GM21576 (cell line): ENCODE data around the gene GOLGA6L26.
"Not testable (repeated sequence)": the region's sequence is repeated elsewhere in the genome, so short reads cannot be mapped to it uniquely, and the experiment has no call there.

Source experiments
- ATAC-seq: cut with Tn5 transposase; IDR thresholded peaks from one replicate; pipeline ENCODE4 v1.9.1; 2021; ENCODE audit warnings: mild to moderate bottlenecking, moderate library complexity; ENCODE audit not compliant: unreplicated experiment

Gene GOLGA6L26, protein sequence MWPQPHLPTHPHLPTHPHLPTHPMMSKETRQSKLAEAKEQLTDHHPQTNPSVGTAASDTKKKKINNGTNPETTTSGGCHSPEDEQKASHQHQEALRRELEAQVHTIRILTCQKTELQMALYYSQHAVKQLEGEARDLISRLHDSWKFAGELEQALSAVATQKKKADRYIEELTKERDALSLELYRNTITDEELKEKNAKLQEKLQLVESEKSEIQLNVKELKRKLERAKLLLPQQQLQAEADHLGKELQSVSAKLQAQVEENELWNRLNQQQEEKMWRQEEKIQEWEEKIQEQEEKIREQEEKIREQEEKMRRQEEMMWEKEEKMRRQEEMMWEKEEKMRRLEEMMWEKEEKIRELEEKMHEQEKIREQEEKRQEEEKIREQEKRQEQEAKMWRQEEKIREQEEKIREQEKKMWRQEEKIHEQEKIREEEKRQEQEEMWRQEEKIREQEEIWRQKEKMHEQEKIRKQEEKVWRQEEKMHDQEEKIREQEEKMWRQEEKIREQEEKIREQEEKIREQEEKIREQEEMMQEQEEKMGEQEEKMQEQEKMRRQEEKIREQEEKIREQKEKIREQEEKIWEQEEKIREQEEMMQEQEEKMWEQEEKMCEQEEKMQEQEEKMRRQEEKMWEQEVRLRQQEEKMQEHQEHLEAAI

DNA sequence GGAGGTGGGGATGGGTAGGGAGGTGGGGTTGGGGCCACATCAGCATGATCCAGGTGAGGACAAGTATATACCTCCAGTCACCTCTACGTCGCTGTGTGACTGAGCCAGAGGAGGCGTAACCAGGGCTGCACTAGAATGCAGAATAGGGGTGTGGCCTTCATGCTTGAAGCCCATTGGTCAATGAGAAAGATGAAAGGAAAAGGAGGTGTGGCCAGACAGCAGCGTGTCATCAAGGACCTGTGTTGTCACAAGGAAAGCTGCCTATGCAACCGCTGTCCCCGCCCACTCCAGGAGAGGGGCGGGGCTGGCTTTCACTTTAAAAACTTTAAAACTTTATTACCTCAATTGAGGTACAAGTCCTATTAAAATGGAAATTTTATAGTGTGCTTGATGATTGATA lies at the start of gene GOLGA6L26:
Gene GOLGA6L26 (minus strand): TSS at position 101 of the 400 bp plus-strand sequence. CDS start 61 bp downstream, at position 40.
- ATAC-seq: not testable (repeated sequence)

DNA sequence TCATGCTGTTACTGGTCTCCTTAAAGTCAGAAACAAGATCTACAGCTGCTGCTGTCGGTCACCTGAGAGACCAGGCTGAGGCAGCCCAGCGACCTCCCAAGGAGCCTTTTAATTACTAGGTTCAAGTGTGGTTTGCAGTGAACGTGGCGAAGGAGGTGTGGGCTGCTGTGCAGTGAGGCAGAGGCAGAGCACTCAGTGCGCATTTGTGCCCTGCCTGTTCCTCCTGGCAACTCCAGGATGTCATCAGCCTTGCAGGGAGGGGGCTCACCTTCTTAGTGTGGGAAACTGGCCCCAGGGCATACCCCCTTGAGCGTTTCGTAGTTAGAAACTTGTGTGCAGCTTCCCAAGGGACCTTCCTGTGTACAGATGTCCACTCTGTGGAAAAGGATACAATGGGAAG lies 47.2 kb upstream of the GOLGA6L26 start:
- not testable (repeated sequence) for ATAC-seq

DNA sequence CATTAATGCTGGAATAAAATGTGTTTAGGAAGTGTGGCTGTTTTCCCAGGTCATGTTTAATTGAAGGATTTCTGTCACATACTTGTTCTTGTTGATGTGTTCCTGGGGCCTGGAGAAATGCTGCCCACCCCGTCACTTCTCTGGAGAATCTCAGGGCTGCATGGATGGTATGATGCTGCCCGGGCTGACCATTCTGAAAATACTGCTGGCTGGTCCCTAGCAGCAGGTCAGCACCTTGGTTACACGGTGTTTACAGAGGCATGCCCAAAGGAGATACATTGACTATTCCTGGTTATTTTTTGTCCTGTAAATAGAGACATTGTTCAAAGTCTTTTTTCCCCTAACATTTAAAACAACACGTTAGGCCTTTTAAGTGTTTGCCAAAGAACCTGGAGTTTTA lies 46.7 kb upstream of the GOLGA6L26 start:
- not testable (repeated sequence) for ATAC-seq

DNA sequence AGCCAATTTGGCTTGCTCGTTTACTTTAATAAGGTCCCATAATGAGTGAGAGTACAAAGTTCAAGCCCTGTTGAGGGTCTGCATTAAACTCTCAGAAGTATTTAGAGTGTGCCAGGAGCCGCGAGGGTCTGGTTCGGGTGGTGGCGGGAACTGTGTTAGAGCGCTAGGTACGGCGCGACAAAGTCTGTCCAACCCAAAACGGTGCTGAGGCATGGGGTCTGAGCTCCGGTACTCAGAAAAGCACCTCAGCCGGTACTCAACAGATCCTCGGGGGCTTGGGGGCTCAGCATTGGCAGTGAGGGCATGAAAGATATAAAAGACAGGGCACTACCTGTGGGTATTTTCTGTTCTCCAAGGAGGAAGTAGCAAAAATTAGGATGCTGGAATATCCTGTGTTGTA lies 45.0 kb upstream of the GOLGA6L26 start:
- ATAC-seq: not testable (repeated sequence)

DNA sequence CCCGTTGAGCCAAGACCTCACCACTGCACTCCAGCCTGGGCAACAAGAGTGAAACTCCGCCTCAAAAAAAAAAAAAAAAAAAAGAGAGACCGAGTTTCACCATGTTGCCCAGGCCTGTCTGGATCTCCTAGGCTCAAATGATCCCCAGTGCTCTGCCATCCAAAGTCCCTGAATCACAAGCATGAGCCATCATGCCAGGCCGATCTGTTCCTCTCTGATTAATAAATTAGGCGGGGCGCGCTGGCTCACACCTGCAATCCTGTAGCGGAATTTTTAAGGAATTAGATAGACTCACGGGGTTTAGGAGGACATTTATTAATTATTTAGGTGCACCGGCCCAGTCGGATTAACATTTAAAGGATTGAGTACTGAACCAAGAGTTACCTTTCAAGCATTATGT lies 40.2 kb upstream of the GOLGA6L26 start:
- ATAC-seq: not testable (repeated sequence)

DNA sequence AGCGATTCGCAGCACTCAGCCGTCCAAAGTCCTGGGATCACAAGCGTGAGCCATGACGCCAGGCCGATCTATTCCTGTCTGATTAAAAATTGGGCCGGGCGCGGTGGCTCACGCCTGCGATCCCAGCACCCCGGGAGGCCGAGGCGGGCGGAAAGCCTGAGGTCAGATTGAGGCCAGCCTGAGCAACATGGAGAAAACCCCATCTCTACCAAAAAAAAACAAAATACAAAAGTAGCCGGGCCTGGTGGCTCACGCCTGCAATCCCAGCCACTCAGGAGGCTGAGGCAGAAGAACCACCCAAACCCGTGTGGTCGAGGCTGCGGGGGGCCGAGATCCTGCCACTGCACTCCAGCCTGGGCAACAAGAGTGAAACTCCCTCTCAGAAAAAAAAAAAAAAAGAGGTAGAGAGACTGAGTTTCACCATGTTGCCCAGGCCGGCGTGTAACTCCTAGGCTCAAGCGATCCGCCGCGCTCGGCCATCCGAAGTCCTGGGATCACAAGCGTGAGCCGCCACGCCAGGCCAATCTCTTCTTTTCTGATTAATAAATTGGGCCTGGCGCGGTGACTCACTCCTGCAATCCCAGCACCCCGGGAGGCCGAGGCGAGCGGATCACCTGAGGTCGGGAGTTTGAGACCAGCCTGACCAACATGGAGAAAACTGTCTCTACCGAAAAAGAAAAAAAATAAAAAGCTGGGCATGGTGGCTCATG lies 39.0 kb upstream of the GOLGA6L26 start:
- not testable (repeated sequence) for ATAC-seq

DNA sequence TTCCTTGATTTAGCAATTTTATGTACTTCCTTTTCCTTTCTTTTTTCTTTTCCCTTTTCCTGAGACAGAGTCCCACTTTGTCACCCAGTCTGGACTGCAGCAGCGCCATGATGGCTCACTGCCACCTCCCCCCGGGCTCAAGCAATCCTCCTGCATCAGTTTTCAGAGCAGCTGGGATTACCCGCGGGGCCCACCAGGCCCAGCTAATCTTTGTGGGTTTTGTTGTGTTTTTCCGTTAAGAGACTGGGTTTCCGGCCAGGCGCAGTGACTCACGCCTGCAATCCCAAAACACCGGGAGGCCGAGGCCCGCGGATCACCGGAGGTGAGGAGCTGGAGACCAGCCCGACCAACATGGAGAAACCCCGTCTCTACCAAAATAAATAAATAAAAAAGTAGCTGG lies 38.3 kb upstream of the GOLGA6L26 start:
- no peak for ATAC-seq

DNA sequence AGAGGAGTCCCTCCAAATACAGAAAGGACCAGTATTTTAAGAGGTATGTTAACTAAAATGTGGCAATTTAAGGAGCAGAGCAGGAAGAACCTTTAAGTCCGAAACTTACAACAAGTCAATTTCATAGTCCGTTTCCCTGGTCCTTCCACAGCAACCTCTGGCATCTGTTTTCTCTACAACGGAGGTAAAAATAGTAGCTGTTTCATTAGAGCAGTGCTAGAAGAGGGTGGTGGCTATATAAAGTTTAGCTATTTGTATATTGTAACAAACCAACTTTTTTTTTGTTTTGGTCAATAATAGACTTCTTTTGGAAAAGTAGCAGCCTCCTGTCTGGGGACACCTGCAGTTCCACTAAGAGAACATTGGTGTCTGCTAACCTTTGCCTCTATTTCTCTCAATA lies 37.9 kb upstream of the GOLGA6L26 start:
- ATAC-seq: not testable (repeated sequence)

DNA sequence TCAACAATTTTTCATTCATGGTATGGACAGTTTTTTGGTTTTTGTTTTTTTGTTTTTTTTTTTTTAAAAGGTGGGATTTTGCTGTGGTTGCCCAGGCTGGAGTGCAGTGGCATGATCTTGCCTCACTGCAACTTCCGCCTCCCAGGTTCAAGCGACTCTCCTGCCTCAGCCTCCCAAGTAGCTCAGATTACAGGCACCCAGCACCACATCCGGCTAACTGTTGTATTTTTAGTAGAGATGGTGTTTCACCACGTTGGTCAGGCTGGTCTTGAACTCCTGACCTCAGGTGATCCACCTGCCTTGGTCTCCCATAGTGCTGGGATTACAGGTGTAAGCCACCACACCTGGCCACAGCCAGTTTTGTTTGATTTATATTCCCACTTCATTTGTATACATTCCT lies 37.1 kb upstream of the GOLGA6L26 start:
- ATAC-seq: not testable (repeated sequence)

DNA sequence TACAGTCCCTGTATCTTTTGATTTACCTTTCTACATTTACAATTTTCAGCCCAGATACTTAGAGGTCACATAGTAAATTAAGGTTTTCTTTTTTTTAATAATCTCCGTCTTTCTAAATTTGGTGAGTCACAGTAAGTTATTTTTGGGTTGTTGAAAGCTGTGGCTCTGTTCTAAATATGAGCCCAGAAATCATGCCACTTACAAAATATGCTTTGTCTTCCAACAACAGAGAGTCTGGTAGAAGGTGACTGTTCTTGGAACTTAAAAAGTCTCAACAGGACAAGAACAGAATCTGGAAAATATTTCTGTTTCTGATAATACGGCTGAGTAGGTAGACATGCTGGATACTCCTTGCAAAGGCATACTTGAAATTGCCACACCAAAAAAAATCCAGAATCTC lies 36.6 kb upstream of the GOLGA6L26 start:
- no peak for ATAC-seq

DNA sequence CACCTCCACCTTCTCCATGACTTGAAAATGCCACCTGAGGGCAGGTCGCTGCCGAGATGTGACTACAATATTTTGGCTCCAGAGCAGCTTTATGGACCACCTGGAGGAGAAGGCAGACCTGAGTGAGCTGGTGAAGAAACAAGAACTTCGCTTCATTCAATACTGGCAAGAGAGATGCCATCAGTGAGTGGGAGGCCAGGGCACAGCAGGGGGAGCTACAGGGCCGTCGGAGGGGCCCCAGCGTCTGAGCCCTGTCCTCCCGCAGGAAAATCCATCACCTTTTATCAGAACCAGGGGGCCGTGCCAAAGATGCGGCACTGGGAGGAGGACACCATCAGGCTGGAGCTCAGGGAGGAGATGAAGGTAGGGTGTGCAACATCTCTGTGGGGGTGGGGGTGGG lies 30.3 kb upstream of the GOLGA6L26 start:
- ATAC-seq: not testable (repeated sequence)

DNA sequence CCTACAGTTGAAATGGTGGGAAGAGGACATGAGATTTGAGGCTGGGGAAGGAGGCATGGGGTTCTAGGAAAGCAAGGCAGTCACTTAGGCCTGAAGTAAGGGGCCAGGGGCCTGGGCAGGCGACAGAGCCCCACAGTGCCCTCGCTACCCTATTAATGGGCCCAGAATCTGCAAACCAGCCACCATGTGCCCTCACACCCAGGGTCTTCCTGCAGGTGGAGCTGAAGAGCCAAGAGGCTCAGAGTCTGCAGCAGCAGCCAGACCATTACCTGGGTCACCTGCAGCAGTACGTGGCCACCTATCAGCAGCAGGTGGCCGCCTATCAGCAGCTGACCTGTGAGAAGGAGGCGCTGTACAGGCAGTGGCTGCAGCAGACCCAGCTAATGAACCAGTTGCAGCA lies 28.6 kb upstream of the GOLGA6L26 start:
- ATAC-seq: not testable (repeated sequence)

DNA sequence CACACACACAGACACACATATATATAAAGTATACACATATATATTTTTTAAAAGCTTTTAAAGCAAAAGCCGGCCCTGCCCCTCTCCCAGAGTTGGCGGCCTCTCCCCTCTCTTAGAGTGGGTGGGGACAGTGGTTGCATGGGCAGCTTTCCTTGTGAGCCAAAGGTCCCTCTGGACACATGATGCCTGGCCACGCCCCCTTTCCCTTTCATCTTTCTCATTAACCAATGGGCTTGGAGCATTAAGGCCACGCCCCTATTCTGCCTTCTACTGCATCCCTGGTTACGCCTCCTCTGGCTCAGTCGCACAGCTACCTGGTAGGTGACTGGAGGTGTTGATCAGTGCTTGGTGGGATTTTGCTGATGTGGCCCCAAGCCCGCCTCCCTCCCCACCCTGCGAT lies 20.5 kb upstream of the GOLGA6L26 start, which contains the start of gene GOLGA8S:
Gene GOLGA8S (plus strand): TSS at position 301 of the 400 bp plus-strand sequence. CDS start 62 bp downstream, at position 363.
- ATAC-seq: not testable (repeated sequence)

DNA sequence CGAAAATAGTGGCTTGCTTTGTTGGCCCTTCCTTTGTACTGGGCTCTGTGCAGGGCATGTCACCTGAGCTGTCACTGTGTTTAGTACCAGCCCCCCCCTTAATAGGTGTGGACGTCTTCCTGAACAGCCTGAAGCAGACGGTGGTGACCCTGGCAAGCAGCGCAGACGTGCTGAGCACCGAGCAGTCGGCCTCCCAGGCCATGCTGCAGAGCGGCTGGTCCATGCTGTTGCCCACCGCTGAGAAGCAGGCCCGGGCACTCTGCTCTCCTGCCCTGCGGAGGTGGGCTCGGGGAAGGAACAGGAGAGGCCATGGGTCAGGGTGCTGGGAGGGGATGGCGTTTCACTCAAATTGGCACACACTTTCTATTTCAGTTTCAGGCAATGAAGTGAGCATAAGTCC lies 22.8 kb downstream of the GOLGA6L26 start:
- ATAC-seq: not testable (repeated sequence)

DNA sequence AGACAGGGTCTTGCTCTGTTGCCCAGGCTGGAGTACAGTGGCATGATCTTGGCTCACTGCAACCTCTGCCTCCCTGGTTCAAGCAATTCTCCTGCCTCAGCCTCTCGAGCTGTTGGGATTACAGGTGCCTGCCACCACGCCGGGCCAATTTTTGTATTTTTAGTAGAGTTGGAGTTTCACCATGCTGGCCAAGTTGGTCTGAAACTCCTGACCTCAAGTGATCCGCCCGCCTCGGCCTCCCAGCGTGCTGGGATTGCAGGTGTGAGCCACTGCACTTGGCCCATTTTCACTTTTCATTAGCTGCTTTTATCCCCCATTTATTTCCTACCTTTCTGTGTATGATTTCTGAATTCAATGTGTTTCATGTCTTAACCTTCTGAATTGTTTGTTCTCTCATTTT lies 28.1 kb downstream of the GOLGA6L26 start:
- not testable (repeated sequence) for ATAC-seq

DNA sequence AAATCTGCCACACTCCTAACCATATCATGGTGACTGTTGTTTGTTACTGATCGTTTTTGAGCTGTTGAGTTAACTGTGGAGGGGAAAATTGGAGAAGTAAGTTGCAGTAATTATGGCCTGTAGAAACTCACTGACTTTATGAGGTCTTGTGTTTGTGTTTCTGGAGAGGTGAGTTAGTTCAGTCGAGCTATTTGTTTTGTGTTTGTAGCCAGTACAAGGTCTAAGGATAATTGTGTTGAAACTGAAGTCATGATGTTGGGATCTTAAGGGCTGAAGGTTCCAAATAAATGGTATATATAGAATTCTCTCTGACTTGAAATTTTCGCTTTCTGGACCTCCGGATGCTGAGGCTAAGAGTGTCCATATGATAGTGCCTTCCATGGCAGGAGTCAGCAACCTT lies 29.2 kb downstream of the GOLGA6L26 start:
- not testable (repeated sequence) for ATAC-seq

DNA sequence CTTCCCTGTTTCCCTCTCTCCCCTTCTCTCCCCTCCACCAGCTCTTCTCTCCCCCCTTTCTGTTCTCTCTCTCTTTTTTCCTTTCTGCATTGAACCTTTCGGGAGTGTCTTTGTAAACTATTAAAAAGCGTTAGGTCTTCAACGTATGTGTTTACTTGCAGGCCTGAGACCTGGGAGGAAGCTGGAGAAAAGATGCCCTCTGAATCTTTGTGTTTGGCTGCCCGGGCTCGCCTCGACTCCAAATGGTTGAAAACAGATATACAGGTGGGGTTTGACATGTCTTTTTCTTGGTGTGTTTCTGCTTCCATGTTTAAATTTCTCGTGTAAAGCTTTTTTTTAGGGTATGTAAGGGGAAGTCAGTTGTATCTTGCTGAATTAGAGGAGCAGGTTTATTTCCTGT lies 29.7 kb downstream of the GOLGA6L26 start:
- not testable (repeated sequence) for ATAC-seq

DNA sequence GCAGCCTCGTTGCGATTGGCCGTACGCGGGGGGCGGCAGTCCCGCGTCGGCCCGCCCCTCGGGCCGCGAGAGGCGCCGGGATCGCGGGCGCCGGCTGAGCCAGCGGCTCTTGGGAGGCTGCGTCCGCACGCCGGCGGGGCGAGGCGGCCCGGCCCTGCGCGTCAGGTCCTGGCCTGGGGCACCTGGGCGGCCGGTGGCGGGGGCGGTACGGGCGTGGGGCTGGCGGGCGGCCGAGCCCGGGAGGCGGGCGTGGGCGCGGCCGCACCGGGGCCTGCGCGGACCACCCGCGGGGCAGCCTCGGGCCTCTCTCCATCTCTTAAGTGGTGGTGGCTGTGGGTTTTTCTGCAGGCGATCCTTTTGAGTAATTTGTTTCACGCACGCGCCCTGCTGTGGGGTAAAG lies 30.3 kb downstream of the GOLGA6L26 start:
- not testable (repeated sequence) for ATAC-seq

DNA sequence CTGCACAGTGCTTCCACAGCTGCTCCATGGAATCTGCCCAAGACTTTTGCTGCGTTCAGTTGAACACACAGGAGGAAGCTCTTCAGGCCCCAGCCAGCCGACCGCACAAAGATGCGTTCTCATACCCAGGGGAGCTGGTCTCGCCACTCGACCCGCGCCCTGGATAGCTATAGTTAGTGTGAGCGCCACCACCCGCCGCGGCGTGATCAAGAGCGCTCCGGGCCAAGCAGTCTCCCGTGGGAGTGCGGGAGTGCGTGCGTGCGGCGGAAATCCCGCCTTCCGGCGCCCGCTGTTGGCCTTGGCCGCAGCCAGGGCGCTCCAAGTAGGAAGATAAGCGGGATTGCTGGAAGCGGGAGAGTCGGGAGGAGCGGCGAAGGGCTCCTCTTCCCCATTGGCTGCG lies 30.8 kb downstream of the GOLGA6L26 start:
- not testable (repeated sequence) for ATAC-seq
